Neural progenitor cell (in vitro differentiated cells): ENCODE results near the gene IFI30. TPM values are rescaled to one million over a fixed set of nuclear protein-coding genes. Genes with fewer than 3 reads are reported as not detected.
A peak's percentile ranks its signal among the peaks of the same experiment; 100 is the strongest.

Experiments used
- DNase-seq: peaks from one replicate; pipeline ENCODE4 v3.0.0-alpha.2; 2016; ENCODE audit warnings: low spot score
- H2AFZ ChIP-seq: fragments of 200-600 bp; sonication (generic); replicated peaks from 2 replicates; pipeline ENCODE4 v1.6.1; 2016; ENCODE audit warnings: antibody characterized with exemption
- H3F3A ChIP-seq: fragments of 200-600 bp; sonication (generic); 2 replicates; pipeline ENCODE4 v1.6.1; 2016; ENCODE audit warnings: antibody characterized with exemption, low read depth
- H3K27ac ChIP-seq: fragments of 200-600 bp; sonication (generic); 2 replicates; pipeline ENCODE4 v1.5.1; 2016; ENCODE audit warnings: mild to moderate bottlenecking
- H3K27me3 ChIP-seq: fragments of 200-600 bp; sonication (generic); 2 replicates; pipeline ENCODE4 v1.6.1; 2016; ENCODE audit warnings: mild to moderate bottlenecking, moderate library complexity
- H3K36me3 ChIP-seq: fragments of 200-600 bp; sonication (generic); 2 replicates; pipeline ENCODE4 v1.5.1; 2016
- H3K4me1 ChIP-seq: fragments of 200-600 bp; sonication (generic); 2 replicates; pipeline ENCODE4 v1.6.1; 2016; ENCODE audit warnings: mixed run types
- H3K4me2 ChIP-seq: fragments of 200-600 bp; sonication (generic); 2 replicates; pipeline ENCODE4 v1.6.1; 2016
- H3K4me3 ChIP-seq: fragments of 200-600 bp; sonication (generic); 2 replicates; pipeline ENCODE4 v1.5.1; 2016
- H3K79me2 ChIP-seq: fragments of 200-600 bp; sonication (generic); 2 replicates; pipeline ENCODE4 v1.6.1; 2016; ENCODE audit warnings: low read depth
- H3K9ac ChIP-seq: fragments of 200-600 bp; sonication (generic); 2 replicates; pipeline ENCODE4 v1.6.1; 2016
- H3K9me3 ChIP-seq: fragments of 200-600 bp; sonication (generic); 2 replicates; pipeline ENCODE4 v1.5.1; 2016; ENCODE audit warnings: low read depth
- H4K20me1 ChIP-seq: fragments of 200-600 bp; sonication (generic); 2 replicates; pipeline ENCODE4 v1.6.1; 2016; ENCODE audit warnings: low read depth
- H3K27ac Mint-ChIP-seq: 3 replicates; pipeline ENCODE4 v1.8.0; 2021; ENCODE audit warnings: mixed read lengths
- H3K27me3 Mint-ChIP-seq: 2 replicates; pipeline ENCODE4 v1.8.0; 2022; ENCODE audit warnings: low read depth, mild to moderate bottlenecking, inconsistent platforms, moderate library complexity, mixed read lengths; ENCODE audit not compliant: insufficient read depth
- H3K36me3 Mint-ChIP-seq: 3 replicates; pipeline ENCODE4 v1.8.0; 2021; ENCODE audit warnings: mixed read lengths
- H3K4me1 Mint-ChIP-seq: 3 replicates; pipeline ENCODE4 v1.8.0; 2021; ENCODE audit warnings: mixed read lengths
- H3K4me3 Mint-ChIP-seq: 3 replicates; pipeline ENCODE4 v1.8.0; 2021; ENCODE audit warnings: mild to moderate bottlenecking, moderate library complexity, mixed read lengths
- H3K9me3 Mint-ChIP-seq: 3 replicates; pipeline ENCODE4 v1.8.0; 2020; ENCODE audit warnings: mixed read lengths
- EZH2 ChIP-seq: fragments of 200-600 bp; sonication (generic); IDR thresholded peaks from 2 replicates; pipeline ENCODE4 v1.6.1; 2017; ENCODE audit warnings: antibody characterized with exemption, mild to moderate bottlenecking, moderate library complexity
- EZH2phosphoT487 ChIP-seq: fragments of 200-600 bp; sonication (generic); IDR thresholded peaks from 2 replicates; pipeline ENCODE4 v1.6.1; 2017; ENCODE audit warnings: antibody characterized with exemption
- total RNA-seq: library from RNA; depleted of rRNA; stranded (reverse); fragments of >200 nt; gene quantifications from 2 replicates; pipeline ENCODE4 v1.2.3, GENCODE V29; 2015; ENCODE audit warnings: low replicate concordance
- TF ChIP-seq, protein P1 (sequence below): fragments of 200-600 bp; sonication (generic); IDR thresholded peaks from 2 replicates; pipeline ENCODE4 v1.5.1; 2017; ENCODE audit warnings: antibody characterized with exemption, mild to moderate bottlenecking

The IFI30 gene
- total RNA-seq, 1 donor from 2014 or later = not detected

DNA sequence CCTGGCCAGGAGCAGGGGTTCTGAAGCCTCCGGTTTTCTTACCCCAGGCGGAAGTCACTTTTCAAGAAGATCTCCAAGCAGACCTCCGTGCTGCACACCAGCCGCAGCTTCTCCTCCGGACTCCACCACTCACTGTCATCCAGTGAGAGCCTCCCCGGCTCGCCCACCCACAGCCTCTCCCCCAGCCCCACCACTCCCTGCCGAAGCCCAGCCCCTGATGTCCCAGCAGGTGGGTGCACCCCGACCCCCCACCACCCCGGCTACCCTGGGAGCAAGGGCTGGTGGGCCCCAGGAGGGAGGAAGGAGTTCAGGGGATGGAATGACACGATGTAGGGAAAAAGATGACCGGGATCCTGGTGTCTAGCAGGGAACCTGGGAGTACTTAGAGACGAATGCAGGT lies 26.2 kb upstream of the IFI30 start:
- Histone ChIP-seq H3K4me1 (no peaks in the 10 kb centered on the region), H3K27me3 (no peaks in the 10 kb centered on the region), H3F3A (peaks cover 15% of the 10 kb centered on the region), H2AFZ (no peak overlapping the region), H3K27ac (no peak overlapping the region), H3K4me2 (no peak overlapping the region), H4K20me1 (no peaks in the 10 kb centered on the region), H3K79me2 (no peaks in the 10 kb centered on the region), H3K9me3 (no peaks in the 10 kb centered on the region), H3K9ac (no peak overlapping the region), H3K36me3 (no peaks in the 10 kb centered on the region), H3K4me3 (no peak overlapping the region)
- no peak overlapping the region for H3K27ac Mint-ChIP-seq
- no peak overlapping the region for H3K4me3 Mint-ChIP-seq
- H3K4me1 Mint-ChIP-seq = peaks cover 8% of the 10 kb centered on the region
- peaks cover 11% of the 10 kb centered on the region for H3K36me3 Mint-ChIP-seq
- peaks cover 5% of the 10 kb centered on the region for H3K27me3 Mint-ChIP-seq
- TF ChIP-seq, protein P1, sequence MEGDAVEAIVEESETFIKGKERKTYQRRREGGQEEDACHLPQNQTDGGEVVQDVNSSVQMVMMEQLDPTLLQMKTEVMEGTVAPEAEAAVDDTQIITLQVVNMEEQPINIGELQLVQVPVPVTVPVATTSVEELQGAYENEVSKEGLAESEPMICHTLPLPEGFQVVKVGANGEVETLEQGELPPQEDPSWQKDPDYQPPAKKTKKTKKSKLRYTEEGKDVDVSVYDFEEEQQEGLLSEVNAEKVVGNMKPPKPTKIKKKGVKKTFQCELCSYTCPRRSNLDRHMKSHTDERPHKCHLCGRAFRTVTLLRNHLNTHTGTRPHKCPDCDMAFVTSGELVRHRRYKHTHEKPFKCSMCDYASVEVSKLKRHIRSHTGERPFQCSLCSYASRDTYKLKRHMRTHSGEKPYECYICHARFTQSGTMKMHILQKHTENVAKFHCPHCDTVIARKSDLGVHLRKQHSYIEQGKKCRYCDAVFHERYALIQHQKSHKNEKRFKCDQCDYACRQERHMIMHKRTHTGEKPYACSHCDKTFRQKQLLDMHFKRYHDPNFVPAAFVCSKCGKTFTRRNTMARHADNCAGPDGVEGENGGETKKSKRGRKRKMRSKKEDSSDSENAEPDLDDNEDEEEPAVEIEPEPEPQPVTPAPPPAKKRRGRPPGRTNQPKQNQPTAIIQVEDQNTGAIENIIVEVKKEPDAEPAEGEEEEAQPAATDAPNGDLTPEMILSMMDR = no peak
- TF ChIP-seq EZH2phosphoT487 = no peak
- no peak for TF ChIP-seq EZH2
- H3K9me3 Mint-ChIP-seq = no peaks in the 10 kb centered on the region
- DNase-seq = no peak

DNA sequence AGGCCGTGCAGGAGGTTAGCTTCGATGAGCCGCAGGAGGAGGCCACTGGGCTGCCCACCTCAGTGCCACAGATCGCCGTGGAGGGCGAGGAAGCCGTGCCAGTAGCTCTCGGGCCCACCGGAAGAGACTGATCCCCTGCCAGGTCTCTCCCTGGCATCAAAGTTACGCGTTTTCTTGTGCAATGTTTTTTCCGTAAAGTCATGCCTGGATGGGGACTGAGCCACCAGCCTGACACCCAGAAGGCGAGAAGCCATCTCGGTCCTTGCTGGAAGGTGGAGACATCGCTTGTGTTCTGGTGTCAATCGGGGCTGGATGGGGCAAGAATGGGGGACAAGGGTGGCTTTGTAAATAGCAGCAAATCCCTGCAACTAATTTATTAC lies 24.0 kb upstream of the IFI30 start:
- H4K20me1 ChIP-seq = peaks cover 10% of the 10 kb centered on the region
- no peak overlapping the region for H2AFZ ChIP-seq
- no peaks in the 10 kb centered on the region for H3K36me3 ChIP-seq
- H3K36me3 Mint-ChIP-seq = peaks cover 11% of the 10 kb centered on the region
- H3K4me1 ChIP-seq = peaks cover 5% of the 10 kb centered on the region
- peaks cover 14% of the 10 kb centered on the region for H3K79me2 ChIP-seq
- peaks cover 5% of the 10 kb centered on the region for H3K27me3 Mint-ChIP-seq
- H3K4me1 Mint-ChIP-seq = peaks cover 18% of the 10 kb centered on the region
- H3K27ac ChIP-seq = no peak overlapping the region
- no peak overlapping the region for H3K9ac ChIP-seq
- H3K4me2 ChIP-seq = no peak overlapping the region
- no peak overlapping the region for H3K4me3 ChIP-seq
- no peaks in the 10 kb centered on the region for H3K27me3 ChIP-seq
- no peak overlapping the region for H3K4me3 Mint-ChIP-seq
- peaks cover 29% of the 10 kb centered on the region for H3F3A ChIP-seq
- DNase-seq = no peak
- H3K27ac Mint-ChIP-seq = no peak overlapping the region
- TF ChIP-seq EZH2phosphoT487 (no peak), EZH2 (no peak)
- TF ChIP-seq, protein P1 = no peak
- H3K9me3 Mint-ChIP-seq = no peaks in the 10 kb centered on the region
- no peaks in the 10 kb centered on the region for H3K9me3 ChIP-seq

DNA sequence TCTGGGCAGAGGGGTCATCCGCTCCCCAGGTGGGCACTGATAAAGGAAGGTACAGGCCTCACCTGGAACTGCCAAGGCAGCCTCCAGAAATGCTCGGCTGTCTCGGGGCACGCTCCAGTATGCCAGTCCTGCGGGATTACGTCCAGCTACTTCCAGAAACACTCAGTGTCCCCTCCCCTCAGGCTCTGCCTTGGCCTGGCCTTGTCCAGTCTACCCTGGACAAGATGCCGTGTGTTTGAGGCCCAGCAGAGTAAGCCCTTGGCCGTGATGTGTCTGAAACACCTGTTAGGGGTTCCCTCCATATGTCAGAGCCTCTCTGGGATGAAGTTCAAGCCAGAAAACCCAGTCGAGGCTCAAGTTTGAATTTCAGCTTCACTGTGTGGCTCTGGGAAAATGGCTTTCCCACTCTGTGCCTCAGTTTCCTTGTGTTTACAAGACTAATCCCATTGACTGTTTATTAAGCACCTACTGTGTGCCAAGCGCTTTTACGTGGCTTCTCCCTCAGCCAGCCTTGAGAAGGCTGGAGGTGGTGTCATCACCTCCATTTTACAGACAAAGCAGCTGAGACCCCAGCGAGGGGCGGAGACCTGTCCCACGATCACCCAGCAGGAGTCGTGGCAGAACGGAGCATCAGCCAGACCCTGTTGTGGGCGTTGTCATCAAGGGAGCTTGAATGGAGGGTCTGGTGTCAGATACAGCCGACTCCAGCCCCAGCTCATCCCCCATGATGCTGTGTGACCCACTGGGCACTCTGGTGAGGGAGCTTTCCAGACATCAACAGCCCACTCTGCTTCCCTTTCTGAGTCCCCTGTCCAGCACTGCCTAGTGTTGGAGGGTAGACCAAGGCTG lies 22.6 kb upstream of the IFI30 start:
- H3K4me1 ChIP-seq = peaks cover 5% of the 10 kb centered on the region
- H3K4me2 ChIP-seq = no peak overlapping the region
- Mint-ChIP-seq H3K4me3 (peak overlapping the region; percentile 85), H3K36me3 (peaks cover 7% of the 10 kb centered on the region), H3K27ac (no peak overlapping the region), H3K4me1 (peaks cover 18% of the 10 kb centered on the region), H3K9me3 (no peaks in the 10 kb centered on the region), H3K27me3 (peaks cover 7% of the 10 kb centered on the region)
- no peaks in the 10 kb centered on the region for H3K9me3 ChIP-seq
- no peak overlapping the region for H3K9ac ChIP-seq
- no peak overlapping the region for H2AFZ ChIP-seq
- H3K27me3 ChIP-seq = no peaks in the 10 kb centered on the region
- TF ChIP-seq, protein P1 = no peak
- TF ChIP-seq EZH2phosphoT487 = no peak
- TF ChIP-seq EZH2 = no peak
- H4K20me1 ChIP-seq = peaks cover 20% of the 10 kb centered on the region
- DNase-seq = no peak
- H3F3A ChIP-seq = peaks cover 29% of the 10 kb centered on the region
- no peaks in the 10 kb centered on the region for H3K36me3 ChIP-seq
- H3K27ac ChIP-seq = no peak overlapping the region
- H3K4me3 ChIP-seq = no peak overlapping the region
- peaks cover 23% of the 10 kb centered on the region for H3K79me2 ChIP-seq
